Upper lobe of left lung (tissue), 6 donors: ENCODE data around the gene CBY3. TPM values are rescaled to one million over a fixed set of nuclear protein-coding genes. Genes with fewer than 3 reads are reported as not detected.
A peak's percentile ranks its signal among the peaks of the same experiment; 100 is the strongest.
"Not testable (repeated sequence)": the region's sequence is repeated elsewhere in the genome, so short reads cannot be mapped to it uniquely, and the experiment has no call there.

Experiments
- ATAC-seq, 2 donors: fragments of 200-7000 bp; cut with Tn5 transposase; one replicate each; pipeline ENCODE4 v1.9.1; 2022; ENCODE audit warnings: mild to moderate bottlenecking in 2 of 2, moderate library complexity in 2 of 2; ENCODE audit not compliant: low FRiP score in 2 of 2
- DNase-seq, 2 donors: peaks; one replicate each; pipeline ENCODE4 v3.0.0-alpha.2; 2019 to 2020
- H3K27ac ChIP-seq, 4 donors: fragments of 200-600 bp; sonication (generic); one replicate each; pipeline ENCODE4 v1.5.1; 2016 to 2019
- H3K27me3 ChIP-seq, 4 donors: fragments of 200-600 bp; sonication (generic); one replicate each; pipeline ENCODE4 v1.5.1; 2017 to 2019
- H3K36me3 ChIP-seq, 4 donors: fragments of 200-600 bp; sonication (generic); one replicate each; pipeline ENCODE4 v1.5.1; 2016 to 2019
- H3K4me1 ChIP-seq, 4 donors: fragments of 200-600 bp; sonication (generic); one replicate each; pipeline ENCODE4 v1.5.1; 2018 to 2019
- H3K4me3 ChIP-seq, 4 donors: fragments of 200-600 bp; sonication (generic); one replicate each; pipeline ENCODE4 v1.5.1; 2017 to 2019; ENCODE audit warnings: mild to moderate bottlenecking in 2 of 4, moderate library complexity in 1 of 4
- H3K9me3 ChIP-seq, 4 donors: fragments of 200-600 bp; sonication (generic); one replicate each; pipeline ENCODE4 v1.5.1; 2018 to 2019
- CTCF ChIP-seq, 6 experiments: fragments of 450-650 bp in 4 of 6; fragments of 200-600 bp in 2 of 6; sonication (generic) in 2 of 6; IDR thresholded peaks; one replicate each; pipeline ENCODE4 v1.5.1; 2016 to 2019; ENCODE audit warnings: antibody characterized with exemption in 6 of 6
- EP300 ChIP-seq, 4 donors: sonication (generic); formaldehyde crosslinking; IDR thresholded peaks; one replicate each; pipeline ENCODE4 v1.5.1; 2017; ENCODE audit warnings: antibody characterized with exemption in 4 of 4, control low read depth in 2 of 4
- POLR2A ChIP-seq, 4 donors: fragments of 450-650 bp; IDR thresholded peaks; one replicate each; pipeline ENCODE4 v1.5.1; 2016 to 2017; ENCODE audit warnings: antibody characterized with exemption in 4 of 4, mild to moderate bottlenecking in 2 of 4
- POLR2AphosphoS5 ChIP-seq, 2 donors: sonication (generic); formaldehyde crosslinking; IDR thresholded peaks; one replicate each; pipeline ENCODE4 v1.5.1; 2017; ENCODE audit warnings: antibody characterized with exemption in 2 of 2
- WGBS, 2 donors: methylation state at CpG; one replicate each; pipeline ENCODE4 v1.1.5; 2017 to 2018; 5-methylcytosine and 5-hydroxymethylcytosine counted together
- total RNA-seq, 6 donors: library from RNA; depleted of rRNA in 4 of 6; stranded (reverse); fragments of >200 nt in 4 of 6; gene quantifications; one replicate each; pipeline versions ENCODE4 v1.1.0 to v1.2.1, GENCODE V29; 2016 to 2021
- donor health status: DM: no; HTN: no; CAD: no; lungs with moderate emphysema.
- donor health status: DM: no; HTN: yes; CAD: no; lungs with severe emphysema.

Gene CBY3
- total RNA-seq, 6 donors from 2014 or later, result 1.7 to 2.1 (median 1.8) TPM; not detected in 3

GRCh38 chr5:179678223-179679013 lies 2.4 kb downstream of the CBY3 start:
- WGBS, 2 donors, result 1 to 4% methylated on average over 27 to 61 of the region's 78 CpGs
- TF ChIP-seq CTCF (IDR thresholded peaks at IDR 0.05) (peak in 1 of 6 experiments; percentile 33), EP300 (IDR thresholded peaks at IDR 0.05) (no peak), POLR2A (IDR thresholded peaks at IDR 0.05) (peak in 3 of 4 donors; percentile 64 to 94 (median 81)), POLR2AphosphoS5 (IDR thresholded peaks at IDR 0.05) (peak; percentile 83 to 95)

GRCh38 chr5:179668391-179668790 lies 12.4 kb downstream of the CBY3 start:
- TF ChIP-seq CTCF (IDR thresholded peaks at IDR 0.05), result peak in 5 of 6 experiments; percentile 45 to 74 (median 62)
- TF ChIP-seq EP300 (IDR thresholded peaks at IDR 0.05), result no peak
- Histone ChIP-seq H3K27me3 (no peaks in the 10 kb centered on the region), H3K4me3 (no peak overlapping the region), H3K9me3 (no peaks in the 10 kb centered on the region), H3K4me1 (no peaks in the 10 kb centered on the region), H3K36me3 (peaks cover 0 to 22% (median 9%) of the 10 kb centered on the region in 4 donors), H3K27ac (no peak overlapping the region)
- ATAC-seq (peak in 1 of 2 donors; percentile 79), DNase-seq (peak in 1 of 2 donors; percentile 56)
- 48 to 58% methylated on average over 7 of the region's 7 CpGs for WGBS, 2 donors

More at GRCh38 chr5:179678223-179679013, 2.4 kb downstream of the CBY3 start:
- no peaks in the 10 kb centered on the region for H3K36me3 ChIP-seq
- H3K4me3 ChIP-seq, result peak overlapping the region; percentile 37 to 90 (median 64)
- ATAC-seq, result peak; percentile 97
- peak; percentile 97 to 99 for DNase-seq
- peak overlapping the region; percentile 78 to 95 (median 84) for H3K27ac ChIP-seq
- H3K27me3 ChIP-seq, result no peaks in the 10 kb centered on the region
- no peaks in the 10 kb centered on the region for H3K9me3 ChIP-seq
- peaks cover 17 to 28% (median 20%) of the 10 kb centered on the region in 4 donors for H3K4me1 ChIP-seq

GRCh38 chr5:179661647-179662046 lies 19.2 kb downstream of the CBY3 start:
- not testable (repeated sequence) for H3K27ac ChIP-seq, DNase-seq, H3K27me3 ChIP-seq, ATAC-seq, H3K4me1 ChIP-seq, H3K9me3 ChIP-seq, H3K4me3 ChIP-seq
- WGBS, 2 donors, result 98% methylated on average over 6 of the region's 6 CpGs
- peaks cover 0 to 29% (median 9%) of the 10 kb centered on the region in 4 donors for H3K36me3 ChIP-seq

- not testable (repeated sequence) for H3K4me1 ChIP-seq, H3K27me3 ChIP-seq, H3K36me3 ChIP-seq, H3K9me3 ChIP-seq
- DNase-seq (peak in 1 of 2 donors; percentile 24), ATAC-seq (peak; percentile 38 to 75)
- WGBS, 2 donors, result 1 to 6% methylated on average over 7 to 11 of the region's 29 CpGs
- Histone ChIP-seq H3K4me3 (peak overlapping the region; percentile 22 to 55 (median 46)), H3K27ac (peak overlapping the region in 2 of 4 donors; percentile 43 to 73)
Measured at GRCh38 chr5:179658179-179658856, 22.5 kb downstream of the CBY3 start.

- peak overlapping the region in 2 of 4 donors; percentile 22 to 33 for H3K4me3 ChIP-seq
- DNase-seq (peak in 1 of 2 donors; percentile 36), ATAC-seq (peak; percentile 97 to 99)
- not testable (repeated sequence) for H3K9me3 ChIP-seq, H3K4me1 ChIP-seq, H3K36me3 ChIP-seq, H3K27me3 ChIP-seq
- H3K27ac ChIP-seq, result peak overlapping the region in 1 of 4 donors; percentile 54
- 25 to 85% methylated on average over 3 to 11 of the region's 50 CpGs for WGBS, 2 donors
Measured at GRCh38 chr5:179657302-179658178, 23.3 kb downstream of the CBY3 start.

- H3K27ac ChIP-seq, H3K9me3 ChIP-seq, H3K27me3 ChIP-seq, H3K36me3 ChIP-seq, H3K4me3 ChIP-seq, ATAC-seq, H3K4me1 ChIP-seq, DNase-seq: not testable (repeated sequence)
- 64 to 75% methylated on average over 2 of the region's 2 CpGs for WGBS, 2 donors
Measured at GRCh38 chr5:179653135-179653534, 27.7 kb downstream of the CBY3 start.

GRCh38 chr5:179650245-179650644 lies 30.6 kb downstream of the CBY3 start:
- H3K4me3 ChIP-seq, H3K27me3 ChIP-seq, ATAC-seq, H3K36me3 ChIP-seq, H3K27ac ChIP-seq, H3K9me3 ChIP-seq, H3K4me1 ChIP-seq: not testable (repeated sequence)
- 92 to 96% methylated on average over 11 to 14 of the region's 26 CpGs for WGBS, 2 donors
- DNase-seq, result peak in 1 of 2 donors; percentile 65

- not testable (repeated sequence) for H3K4me3 ChIP-seq, H3K36me3 ChIP-seq, DNase-seq, H3K4me1 ChIP-seq, H3K9me3 ChIP-seq, H3K27ac ChIP-seq, H3K27me3 ChIP-seq
- 67 to 71% methylated on average over 9 to 10 of the region's 10 CpGs for WGBS, 2 donors
- ATAC-seq, result peak; percentile 12 to 37
Measured at GRCh38 chr5:179649166-179649703, 31.6 kb downstream of the CBY3 start.
